ENCODE results near the gene CIC. TPM values are rescaled to one million over a fixed set of nuclear protein-coding genes. Genes with fewer than 3 reads are reported as not detected.

CIC gene
- total and polyA plus RNA-seq, 3 experiments from 2014 or later: 2.7 to 60.4 (median 53.9) TPM

DNA sequence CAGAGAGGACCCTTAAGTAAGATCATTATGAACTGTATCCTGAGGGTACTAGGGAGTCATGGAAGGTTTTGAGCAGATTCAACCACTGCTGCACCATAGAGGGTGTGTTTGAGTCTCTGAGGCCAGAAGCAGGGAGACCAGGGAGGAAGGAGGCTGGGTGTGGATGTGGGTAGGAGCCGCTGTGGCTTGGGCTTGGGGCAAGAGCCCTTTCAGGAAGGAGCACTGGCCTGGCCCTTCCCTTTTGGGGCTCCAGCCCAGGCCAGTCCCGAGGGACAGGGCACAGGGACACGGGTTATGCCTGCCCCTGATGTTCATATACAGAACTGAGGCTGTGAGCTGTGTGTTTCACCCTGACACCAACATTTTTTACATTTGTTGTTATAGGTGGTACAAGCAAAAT, 7.2 kb downstream of the CIC start:
- Mint-ChIP-seq H3K36me3 (peaks cover 4 to 33% (median 6%) of the 10 kb centered on the region in 3 donors), H3K27me3 (peaks cover 0 to 5% of the 10 kb centered on the region in 2 donors), H3K4me3 (peak overlapping the region in 4 of 7 donors; percentile 1 to 67 (median 50)), H3K4me1 (peaks cover 34 to 54% (median 36%) of the 10 kb centered on the region in 3 donors), H3K27ac (peak overlapping the region in 7 of 8 donors; percentile 36 to 91 (median 76)), H3K9me3 (no peaks in the 10 kb centered on the region)
- CTCF ChIA-PET: interaction anchor here (5.9 kb wide), 1 partner anchor 32 kb away, joined by 72 read pairs; the partner anchor contains the start of gene GSK3A
- Histone ChIP-seq H3K9me3 (ENCODE audit: low read length) (no peaks in the 10 kb centered on the region), H3K36me3 (ENCODE audit: insufficient read depth, low read length) (peaks cover 6% of the 10 kb centered on the region), H3K4me3 (ENCODE audit: low read length) (no peak overlapping the region), H3K27ac (ENCODE audit: low read depth, low read length) (no peak overlapping the region), H3K4me1 (ENCODE audit: insufficient read depth, low read length) (peaks cover 37% of the 10 kb centered on the region), H3K27me3 (ENCODE audit: insufficient read depth, low read length, poor library complexity, severe bottlenecking) (no peaks in the 10 kb centered on the region)
- POLR2A ChIA-PET: no interaction called here
- DNase-seq: no peak

GRCh38 chr19:42276821-42277220, 7.8 kb downstream of the CIC start:
- DNase-seq: no peak
- H3K27ac Mint-ChIP-seq: peak overlapping the region in 1 of 8 donors; percentile 44

GRCh38 chr19:42277821-42278451, 8.9 kb downstream of the CIC start:
- Histone ChIP-seq H3K27me3 (ENCODE audit: insufficient read depth, low read length, poor library complexity, severe bottlenecking) (no peaks in the 10 kb centered on the region), H3K27ac (ENCODE audit: low read depth, low read length) (no peak overlapping the region), H3K9me3 (ENCODE audit: low read length) (no peaks in the 10 kb centered on the region), H3K4me1 (ENCODE audit: insufficient read depth, low read length) (peaks cover 50% of the 10 kb centered on the region), H3K36me3 (ENCODE audit: insufficient read depth, low read length) (peaks cover 6% of the 10 kb centered on the region), H3K4me3 (ENCODE audit: low read length) (no peak overlapping the region)
- H3K4me3 Mint-ChIP-seq: no peak overlapping the region
- H3K36me3 Mint-ChIP-seq: peaks cover 4 to 23% (median 6%) of the 10 kb centered on the region in 3 donors
- ChIA-PET CTCF (interaction anchor here (1.8 to 5.9 kb wide), 5 partner anchors 7 to 143 kb away, joined by 7 to 72 read pairs (median 13); partner anchors contain the start of gene GSK3A), POLR2A (interaction anchor here (2.5 kb wide), 1 partner anchor 34 kb away, joined by 26 read pairs; the partner anchor contains the start of gene GSK3A)
- no peak for DNase-seq
- H3K4me1 Mint-ChIP-seq: peaks cover 34 to 50% (median 44%) of the 10 kb centered on the region in 3 donors
- no peaks in the 10 kb centered on the region for H3K9me3 Mint-ChIP-seq
- peak overlapping the region in 5 of 8 donors; percentile 60 to 98 (median 92) for H3K27ac Mint-ChIP-seq
- H3K27me3 Mint-ChIP-seq: peaks cover 0 to 5% of the 10 kb centered on the region in 2 donors

More at GRCh38 chr19:42276821-42277220, 7.8 kb downstream of the CIC start:
- no peaks in the 10 kb centered on the region for H3K9me3 ChIP-seq (ENCODE audit: low read length)
- H3K4me1 ChIP-seq (ENCODE audit: insufficient read depth, low read length): peaks cover 39% of the 10 kb centered on the region
- H3K27ac ChIP-seq (ENCODE audit: low read depth, low read length): no peak overlapping the region
- H3K4me3 Mint-ChIP-seq: peak overlapping the region in 2 of 7 donors; percentile 34 to 56
- ChIA-PET CTCF (interaction anchor here (5.9 kb wide), 1 partner anchor 32 kb away, joined by 72 read pairs; the partner anchor contains the start of gene GSK3A), POLR2A (no interaction called here)
- no peaks in the 10 kb centered on the region for H3K27me3 ChIP-seq (ENCODE audit: insufficient read depth, low read length, poor library complexity, severe bottlenecking)
- H3K36me3 Mint-ChIP-seq: peaks cover 4 to 29% (median 6%) of the 10 kb centered on the region in 3 donors
- H3K27me3 Mint-ChIP-seq: peaks cover 0 to 5% of the 10 kb centered on the region in 2 donors
- H3K4me3 ChIP-seq (ENCODE audit: low read length): no peak overlapping the region
- H3K4me1 Mint-ChIP-seq: peaks cover 34 to 50% (median 36%) of the 10 kb centered on the region in 3 donors
- peaks cover 6% of the 10 kb centered on the region for H3K36me3 ChIP-seq (ENCODE audit: insufficient read depth, low read length)
- H3K9me3 Mint-ChIP-seq: no peaks in the 10 kb centered on the region

- ChIA-PET POLR2A (interaction anchor here (1.8 to 2.5 kb wide), 3 partner anchors 8 to 35 kb away, joined by 6 to 26 read pairs (median 13); partner anchors contain the start of genes CIC and GSK3A), CTCF (interaction anchor here (1.0 to 5.9 kb wide), 15 partner anchors 8 to 202 kb away, joined by 3 to 72 read pairs (median 8); partner anchors contain the start of genes GSK3A, POU2F2 and ZNF574)
- no peaks in the 10 kb centered on the region for H3K9me3 Mint-ChIP-seq
- peak overlapping the region; percentile 4 to 98 (median 93) for H3K4me3 Mint-ChIP-seq
- DNase-seq: no peak
- H3K9me3 ChIP-seq (ENCODE audit: low read length): no peaks in the 10 kb centered on the region
- peak overlapping the region; percentile 2 to 99 (median 94) for H3K27ac Mint-ChIP-seq
- no peaks in the 10 kb centered on the region for H3K27me3 ChIP-seq (ENCODE audit: insufficient read depth, low read length, poor library complexity, severe bottlenecking)
- H3K4me1 Mint-ChIP-seq: peaks cover 34 to 48% (median 44%) of the 10 kb centered on the region in 3 donors
- H3K36me3 Mint-ChIP-seq: peaks cover 4 to 16% (median 6%) of the 10 kb centered on the region in 3 donors
- H3K27me3 Mint-ChIP-seq: peaks cover 0 to 5% of the 10 kb centered on the region in 2 donors
- no peak overlapping the region for H3K4me3 ChIP-seq (ENCODE audit: low read length)
- peak overlapping the region; percentile 77 for H3K27ac ChIP-seq (ENCODE audit: low read depth, low read length)
- peaks cover 55% of the 10 kb centered on the region for H3K4me1 ChIP-seq (ENCODE audit: insufficient read depth, low read length)
- H3K36me3 ChIP-seq (ENCODE audit: insufficient read depth, low read length): peaks cover 6% of the 10 kb centered on the region
Measured at GRCh38 chr19:42278452-42279154, 9.6 kb downstream of the CIC start.

DNA sequence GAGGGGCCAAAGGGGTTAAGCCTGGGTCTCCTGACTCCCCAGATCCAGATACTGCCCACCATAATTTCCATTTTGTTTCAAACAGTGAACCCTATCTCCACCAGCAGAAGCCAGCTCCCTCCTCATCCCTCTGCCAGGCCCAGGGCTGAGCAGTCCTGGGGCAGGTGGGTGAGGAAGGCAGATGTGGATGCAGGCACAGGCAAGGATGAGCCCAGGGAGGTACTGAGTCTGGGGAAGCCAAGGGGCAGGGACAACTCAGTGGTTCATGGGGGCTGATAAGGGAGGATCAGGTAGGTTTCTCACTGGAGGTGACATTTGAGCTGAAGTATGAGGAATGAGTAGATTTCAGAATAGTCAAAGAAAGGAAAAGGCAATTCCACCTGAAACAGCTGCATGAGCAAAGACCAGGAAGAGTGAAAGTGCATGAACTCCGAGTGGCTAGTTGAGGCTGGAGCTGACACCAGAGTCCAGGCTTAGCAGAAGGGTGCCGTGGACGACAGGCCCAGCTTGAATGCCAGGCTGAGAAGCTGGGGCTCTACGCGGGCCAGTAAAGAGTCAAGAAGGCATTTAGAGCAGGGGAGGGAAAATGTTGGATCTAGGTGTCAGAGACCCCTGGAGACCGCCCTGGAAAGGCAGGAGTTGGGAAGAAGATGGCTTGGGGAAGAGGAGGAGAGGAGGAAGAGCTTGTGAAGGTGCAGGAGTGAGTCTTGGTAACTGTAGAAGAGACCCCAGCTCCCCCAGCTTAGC, 10.3 kb downstream of the CIC start:
- H3K4me3 ChIP-seq (ENCODE audit: low read length): peak overlapping the region; percentile 70

GRCh38 chr19:42279902-42280814, 11.1 kb downstream of the CIC start:
- Histone ChIP-seq H3K4me1 (ENCODE audit: insufficient read depth, low read length) (peaks cover 61% of the 10 kb centered on the region), H3K27me3 (ENCODE audit: insufficient read depth, low read length, poor library complexity, severe bottlenecking) (no peaks in the 10 kb centered on the region), H3K36me3 (ENCODE audit: insufficient read depth, low read length) (no peaks in the 10 kb centered on the region), H3K27ac (ENCODE audit: low read depth, low read length) (peak overlapping the region; percentile 77), H3K9me3 (ENCODE audit: low read length) (no peaks in the 10 kb centered on the region), H3K4me3 (ENCODE audit: low read length) (peak overlapping the region; percentile 70)
- Mint-ChIP-seq H3K27ac (peak overlapping the region; percentile 84 to 99 (median 96)), H3K9me3 (no peaks in the 10 kb centered on the region), H3K36me3 (peaks cover 0 to 9% (median 2%) of the 10 kb centered on the region in 3 donors), H3K4me1 (peaks cover 33 to 46% (median 44%) of the 10 kb centered on the region in 3 donors), H3K27me3 (peaks cover 0 to 5% of the 10 kb centered on the region in 2 donors), H3K4me3 (peak overlapping the region; percentile 80 to 98 (median 93))
- ChIA-PET POLR2A (interaction anchor here (0.7 to 2.5 kb wide), 7 partner anchors 9 to 148 kb away, joined by 3 to 26 read pairs (median 4); partner anchors contain the start of genes CIC, GSK3A and POU2F2), CTCF (interaction anchor here (0.8 to 5.9 kb wide), 25 partner anchors 9 to 204 kb away, joined by 3 to 72 read pairs (median 4); partner anchors contain the start of genes CIC, GSK3A, POU2F2 and PRR19)
- DNase-seq: peak; percentile 81 to 89 (median 85)

More for the DNA sequence above, 10.3 kb downstream of the CIC start:
- H3K27ac Mint-ChIP-seq: peak overlapping the region; percentile 82 to 99 (median 95)
- ChIA-PET POLR2A (interaction anchor here (0.7 to 2.5 kb wide), 5 partner anchors 9 to 147 kb away, joined by 3 to 26 read pairs (median 6); partner anchors contain the start of genes CIC, GSK3A and POU2F2), CTCF (interaction anchor here (0.8 to 5.9 kb wide), 24 partner anchors 8 to 203 kb away, joined by 3 to 72 read pairs (median 4); partner anchors contain the start of genes CIC, GSK3A, POU2F2 and PRR19)
- H3K4me1 ChIP-seq (ENCODE audit: insufficient read depth, low read length): peaks cover 55% of the 10 kb centered on the region
- no peaks in the 10 kb centered on the region for H3K9me3 ChIP-seq (ENCODE audit: low read length)
- no peaks in the 10 kb centered on the region for H3K9me3 Mint-ChIP-seq
- H3K4me1 Mint-ChIP-seq: peaks cover 34 to 46% (median 44%) of the 10 kb centered on the region in 3 donors
- peak overlapping the region; percentile 77 for H3K27ac ChIP-seq (ENCODE audit: low read depth, low read length)
- H3K36me3 Mint-ChIP-seq: peaks cover 4 to 12% (median 6%) of the 10 kb centered on the region in 3 donors
- no peak for DNase-seq
- H3K4me3 Mint-ChIP-seq: peak overlapping the region; percentile 80 to 98 (median 93)
- peaks cover 0 to 5% of the 10 kb centered on the region in 2 donors for H3K27me3 Mint-ChIP-seq
- no peaks in the 10 kb centered on the region for H3K27me3 ChIP-seq (ENCODE audit: insufficient read depth, low read length, poor library complexity, severe bottlenecking)
- peaks cover 4% of the 10 kb centered on the region for H3K36me3 ChIP-seq (ENCODE audit: insufficient read depth, low read length)

All from CD8-positive, alpha-beta memory T cell (primary cell).